Endothelial cell of umbilical vein (primary cell): ENCODE measurements around the gene MAPKAPK2. TPM values are rescaled to one million over a fixed set of nuclear protein-coding genes. Genes with fewer than 3 reads are reported as not detected.

Source experiments
- BruUV-seq: library from RNA; stranded (reverse); fragments of 400-500 nt; replicated peaks from 2 replicates; lab custom pipeline; 2021; lab: Mats Ljungman, UMichigan
- CTCF ChIA-PET: fragments of 300-600, 350-600 bp; sonication (Branson Sonifier 250); formaldehyde crosslinking; loops from one replicate; lab custom pipeline; 2021; ENCODE audit warnings: antibody characterized with exemption, inconsistent platforms; lab: Charles Lee
- POLR2A ChIA-PET: fragments of 300-600, 350-600 bp; sonication (Branson Sonifier 250); formaldehyde crosslinking; loops from one replicate; lab custom pipeline; 2021; ENCODE audit warnings: antibody characterized with exemption, inconsistent platforms; lab: Charles Lee
- DNase-seq: peaks from one replicate; pipeline ENCODE4 v3.0.0-alpha.2; 2011; ENCODE audit warnings: low read depth, low spot score
- FAIRE-seq: peaks from 2 replicates; lab custom pipeline; 2011; peaks lifted over from hg19 to GRCh38; lab: Jason Lieb, UNC
- H2AFZ ChIP-seq: 2 replicates; pipeline ENCODE4 v1.6.0; 2012; ENCODE audit warnings: low read depth, low read length, control low read depth, inconsistent platforms
- H3K27ac ChIP-seq: 2 replicates; pipeline ENCODE4 v1.5.1; 2011; ENCODE audit warnings: low read depth, mild to moderate bottlenecking, control low read depth, low read length, moderate library complexity; ENCODE audit not compliant: insufficient read depth
- H3K27me3 ChIP-seq, 2 experiments: 2 replicates each; pipeline versions ENCODE4 v1.6.0 to v1.6.1; 2011; ENCODE audit warnings: low read length in 2 of 2, mixed read lengths in 1 of 2; ENCODE audit not compliant: control insufficient read depth in 2 of 2, insufficient read depth in 2 of 2
- H3K36me3 ChIP-seq, 2 experiments: 2 replicates in 1 of 2; 3 replicates in 1 of 2; pipeline ENCODE4 v1.5.1; 2011; ENCODE audit warnings: low read length in 2 of 2, mild to moderate bottlenecking in 1 of 2, moderate library complexity in 1 of 2; ENCODE audit not compliant: control insufficient read depth in 2 of 2, insufficient read depth in 2 of 2; ENCODE audit errors: extremely low read depth in 1 of 2
- H3K4me1 ChIP-seq: 3 replicates; pipeline ENCODE4 v1.5.1; 2011; ENCODE audit warnings: mild to moderate bottlenecking, low read length; ENCODE audit not compliant: control insufficient read depth, insufficient read depth; ENCODE audit errors: extremely low read depth
- H3K4me2 ChIP-seq: 2 replicates; pipeline ENCODE4 v1.6.1; 2011; ENCODE audit warnings: low read length, control low read depth, mixed read lengths; ENCODE audit not compliant: insufficient read depth
- H3K4me3 ChIP-seq, 3 experiments: fragments of 200-600 bp in 1 of 3; sonication (generic), shearing (Covaris generic) in 1 of 3; replicated peaks in 1 of 3; 2 replicates each; pipeline ENCODE4 v1.5.1; 2011 to 2016; ENCODE audit warnings: control low read depth in 3 of 3, low read length in 3 of 3, mild to moderate bottlenecking in 2 of 3, inconsistent platforms in 1 of 3, low read depth in 1 of 3, moderate library complexity in 1 of 3; ENCODE audit not compliant: insufficient read depth in 1 of 3
- H3K79me2 ChIP-seq: 2 replicates; pipeline ENCODE4 v1.6.0; 2012; ENCODE audit warnings: low read length, inconsistent platforms; ENCODE audit not compliant: control insufficient read depth, insufficient read depth
- H3K9ac ChIP-seq: replicated peaks from 2 replicates; pipeline ENCODE3; 2011; ENCODE audit warnings: low read length, control low read depth; ENCODE audit not compliant: insufficient read depth; ENCODE audit errors: extremely low read depth
- H3K9me1 ChIP-seq: replicated peaks from 3 replicates; pipeline ENCODE4 v1.6.0; 2011; ENCODE audit warnings: mild to moderate bottlenecking, low read length; ENCODE audit not compliant: control insufficient read depth, insufficient read depth; ENCODE audit errors: extremely low read depth
- H3K9me3 ChIP-seq: replicated peaks from 2 replicates; pipeline ENCODE4 v1.5.1; 2012; ENCODE audit warnings: low read length, inconsistent platforms; ENCODE audit not compliant: control insufficient read depth, insufficient read depth
- H4K20me1 ChIP-seq: replicated peaks from 2 replicates; pipeline ENCODE3; 2011; ENCODE audit warnings: mild to moderate bottlenecking, low read length; ENCODE audit not compliant: control insufficient read depth, insufficient read depth; ENCODE audit errors: extremely low read depth
- EZH2 ChIP-seq: IDR thresholded peaks from 2 replicates; pipeline ENCODE4 v1.6.1; 2012; ENCODE audit warnings: borderline replicate concordance, low read depth, mild to moderate bottlenecking, moderate library complexity, low read length, inconsistent platforms; ENCODE audit not compliant: severe bottlenecking
- FOS ChIP-seq: IDR thresholded peaks from 2 replicates; pipeline ENCODE4 v1.6.1; 2011; ENCODE audit warnings: mild to moderate bottlenecking, low read length, moderate library complexity, borderline replicate concordance; ENCODE audit not compliant: insufficient read depth
- GATA2 ChIP-seq: IDR thresholded peaks from 2 replicates; pipeline ENCODE4 v1.7.0; 2011; ENCODE audit warnings: low read depth, mild to moderate bottlenecking, moderate library complexity, mixed read lengths, low read length; ENCODE audit not compliant: insufficient read length, insufficient read depth
- JUN ChIP-seq: IDR thresholded peaks from 2 replicates; pipeline ENCODE4 v1.6.1; 2011; ENCODE audit warnings: borderline replicate concordance, low read depth; ENCODE audit not compliant: insufficient read length, insufficient read depth
- MYC ChIP-seq: IDR thresholded peaks from one replicate; pipeline ENCODE4 v1.6.1; 2011; ENCODE audit warnings: mild to moderate bottlenecking, low read depth, low read length
- POLR2A ChIP-seq: IDR thresholded peaks from 2 replicates; pipeline ENCODE4 v1.6.1; 2012; ENCODE audit warnings: low read depth, mild to moderate bottlenecking, control low read depth, low read length
- POLR2AphosphoS5 ChIP-seq: IDR thresholded peaks from 2 replicates; pipeline ENCODE4 v1.6.1; 2012; ENCODE audit warnings: low read depth, mild to moderate bottlenecking, control low read depth, low read length, moderate library complexity; ENCODE audit not compliant: insufficient read depth
- dilution Hi-C: fragments of 300-500 bp; cut with MboI; formaldehyde crosslinking; loops from one replicate; pipeline ENCODE4 v1.15.0; 2019; ENCODE audit warnings: low sequenced_read_pairs; ENCODE audit not compliant: extremely low pct_ligation_motif_present
- intact Hi-C: fragments of 100-400 bp; cut with micrococcal nuclease; formaldehyde crosslinking; loops from one replicate; pipeline ENCODE4 v1.10.0; 2022
- polyA plus RNA-seq, 4 experiments: library from polyadenylated mRNA; depleted of rRNA in 3 of 4; stranded (reverse) in 3 of 4; unstranded in 1 of 4; fragments of >200 nt; gene quantifications; 2 replicates each; pipeline versions ENCODE4 v1.2.1 to v1.2.3, GENCODE V29; 2011 to 2012; ENCODE audit warnings: missing spikeins in 1 of 4
- total RNA-seq: library from RNA; stranded (reverse); gene quantifications from 2 replicates; pipeline ENCODE4 v1.2.3, GENCODE V29; 2021
- TF ChIP-seq, protein P1 (sequence below): IDR thresholded peaks from 2 replicates; pipeline ENCODE4 v1.6.1; 2011; ENCODE audit not compliant: insufficient read depth, insufficient read length
- TF ChIP-seq, protein P2 (sequence below), 2 donors: IDR thresholded peaks; 1 replicate in 1 of 2; 2 replicates in 1 of 2; pipeline ENCODE4 v1.5.1; 2011; ENCODE audit warnings: low read length in 2 of 2, mild to moderate bottlenecking in 2 of 2, moderate library complexity in 2 of 2, control low read depth in 1 of 2, inconsistent platforms in 1 of 2, low read depth in 1 of 2; ENCODE audit not compliant: insufficient read depth in 1 of 2; ENCODE audit errors: extremely low read depth in 1 of 2

The MAPKAPK2 gene
- total and polyA plus RNA-seq, 2 donors (not counting 3 experiments of a cell fraction or from before 2014, with no cell fraction given): 52.9 to 69.1 TPM

DNA sequence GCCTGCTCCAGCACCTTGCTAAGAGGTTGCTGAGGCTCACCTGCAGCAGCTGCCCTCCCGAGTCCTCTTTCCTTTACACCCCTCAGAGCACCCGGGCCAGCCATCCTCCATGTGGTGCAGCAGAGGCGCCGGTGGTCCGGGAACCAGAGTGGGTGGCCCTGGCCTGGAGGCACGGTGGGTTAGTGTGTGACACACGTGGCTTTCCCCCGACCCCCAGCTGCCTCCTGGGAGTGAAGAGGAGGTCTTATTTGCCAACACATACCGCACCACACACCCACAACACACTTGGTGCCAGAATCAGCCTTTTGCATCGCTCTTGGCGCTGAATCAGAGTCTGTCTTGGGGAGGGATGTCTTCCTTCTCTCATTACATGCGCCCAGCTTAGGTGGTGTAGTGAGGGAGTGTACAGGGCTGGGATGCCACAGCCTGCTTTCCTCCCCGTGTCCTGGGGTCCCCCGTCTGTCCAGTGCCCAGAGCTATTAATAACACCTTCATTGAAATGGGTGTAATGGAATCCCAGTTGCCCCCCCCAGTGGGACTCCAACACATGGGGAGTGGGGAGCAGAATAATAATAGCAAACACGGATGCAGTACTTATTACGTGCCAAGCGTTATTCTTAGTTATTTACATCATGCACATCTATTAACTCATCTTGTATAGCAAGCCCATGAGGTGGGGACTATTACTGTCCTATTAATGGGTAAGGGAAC, 38.2 kb downstream of the MAPKAPK2 start:
- Histone ChIP-seq H3K9me1 (no peaks in the 10 kb centered on the region), H3K9ac (no peak overlapping the region), H3K27me3 (no peaks in the 10 kb centered on the region), H3K27ac (no peak overlapping the region), H3K9me3 (no peaks in the 10 kb centered on the region), H3K4me1 (no peaks in the 10 kb centered on the region), H2AFZ (no peak overlapping the region), H4K20me1 (peaks cover 8% of the 10 kb centered on the region), H3K4me2 (no peak overlapping the region), H3K4me3 (no peak overlapping the region), H3K36me3 (no peaks in the 10 kb centered on the region), H3K79me2 (peaks cover 37% of the 10 kb centered on the region)
- DNase-seq (no peak), FAIRE-seq (no peak)
- TF ChIP-seq, protein P1, sequence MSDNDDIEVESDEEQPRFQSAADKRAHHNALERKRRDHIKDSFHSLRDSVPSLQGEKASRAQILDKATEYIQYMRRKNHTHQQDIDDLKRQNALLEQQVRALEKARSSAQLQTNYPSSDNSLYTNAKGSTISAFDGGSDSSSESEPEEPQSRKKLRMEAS: no peak
- TF ChIP-seq FOS (no peak), POLR2AphosphoS5 (no peak), POLR2A (no peak), GATA2 (no peak), JUN (no peak), MYC (no peak), EZH2 (no peak)
- TF ChIP-seq, protein P2, sequence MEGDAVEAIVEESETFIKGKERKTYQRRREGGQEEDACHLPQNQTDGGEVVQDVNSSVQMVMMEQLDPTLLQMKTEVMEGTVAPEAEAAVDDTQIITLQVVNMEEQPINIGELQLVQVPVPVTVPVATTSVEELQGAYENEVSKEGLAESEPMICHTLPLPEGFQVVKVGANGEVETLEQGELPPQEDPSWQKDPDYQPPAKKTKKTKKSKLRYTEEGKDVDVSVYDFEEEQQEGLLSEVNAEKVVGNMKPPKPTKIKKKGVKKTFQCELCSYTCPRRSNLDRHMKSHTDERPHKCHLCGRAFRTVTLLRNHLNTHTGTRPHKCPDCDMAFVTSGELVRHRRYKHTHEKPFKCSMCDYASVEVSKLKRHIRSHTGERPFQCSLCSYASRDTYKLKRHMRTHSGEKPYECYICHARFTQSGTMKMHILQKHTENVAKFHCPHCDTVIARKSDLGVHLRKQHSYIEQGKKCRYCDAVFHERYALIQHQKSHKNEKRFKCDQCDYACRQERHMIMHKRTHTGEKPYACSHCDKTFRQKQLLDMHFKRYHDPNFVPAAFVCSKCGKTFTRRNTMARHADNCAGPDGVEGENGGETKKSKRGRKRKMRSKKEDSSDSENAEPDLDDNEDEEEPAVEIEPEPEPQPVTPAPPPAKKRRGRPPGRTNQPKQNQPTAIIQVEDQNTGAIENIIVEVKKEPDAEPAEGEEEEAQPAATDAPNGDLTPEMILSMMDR (IDR thresholded peaks at IDR 0.05; ENCODE audit: extremely low read depth in 1 of 2, insufficient read depth in 1 of 2, low read depth in 1 of 2, low read length in 2 of 2): no peak
- dilution Hi-C loops (no loop called here), intact Hi-C loops (no loop called here)
- POLR2A ChIA-PET: interaction anchor here (0.7 kb wide), 1 partner anchor 25 kb away, joined by 3 read pairs; no protein-coding TSS in a partner anchor
- no TSS peak for BruUV-seq
- CTCF ChIA-PET: no interaction called here
